Neural crest cell (in vitro differentiated cells): Measurements from ENCODE around the gene CFAP61. TPM values are rescaled to one million over a fixed set of nuclear protein-coding genes. Genes with fewer than 3 reads are reported as not detected.

Source experiments
- DNase-seq: peaks from one replicate; pipeline ENCODE4 v3.0.0; 2021; ENCODE audit warnings: low read depth, mixed read lengths, low spot score
- H3K27ac Mint-ChIP-seq: one replicate; pipeline ENCODE4 v1.8.0; 2021; ENCODE audit warnings: mild to moderate bottlenecking, mixed read lengths; ENCODE audit not compliant: unreplicated experiment
- H3K27me3 Mint-ChIP-seq: 2 replicates; pipeline ENCODE4 v1.8.0; 2021; ENCODE audit warnings: low read depth, mild to moderate bottlenecking, mixed read lengths
- H3K36me3 Mint-ChIP-seq: 2 replicates; pipeline ENCODE4 v1.8.0; 2021; ENCODE audit warnings: low read depth, mild to moderate bottlenecking, mixed read lengths
- H3K4me1 Mint-ChIP-seq: 2 replicates; pipeline ENCODE4 v1.8.0; 2021; ENCODE audit warnings: mixed read lengths
- H3K4me3 Mint-ChIP-seq: one replicate; pipeline ENCODE4 v1.8.0; 2021; ENCODE audit warnings: mild to moderate bottlenecking, mixed read lengths
- H3K9me3 Mint-ChIP-seq: 2 replicates; pipeline ENCODE4 v1.8.0; 2021; ENCODE audit warnings: mixed read lengths
- CTCF ChIP-seq: fragments of 200-600 bp; sonication (generic); conservative IDR thresholded peaks from 2 replicates; pipeline ENCODE4 v1.5.0; 2021; ENCODE audit warnings: antibody characterized with exemption, mild to moderate bottlenecking
- total RNA-seq: library from RNA; stranded (reverse); gene quantifications from 2 replicates; pipeline ENCODE4 v1.2.1, GENCODE V29; 2021

The CFAP61 gene
- total RNA-seq, 1 donor from 2014 or later = 1.9 TPM

GRCh38 chr20:20393207-20394120 is 341.1 kb downstream of the CFAP61 start:
- H3K27me3 Mint-ChIP-seq = peaks cover 80% of the 10 kb centered on the region
- H3K4me1 Mint-ChIP-seq = peaks cover 42% of the 10 kb centered on the region
- H3K36me3 Mint-ChIP-seq = peaks cover 4% of the 10 kb centered on the region
- H3K4me3 Mint-ChIP-seq = no peak overlapping the region
- no peak for DNase-seq
- H3K27ac Mint-ChIP-seq = no peak overlapping the region
- H3K9me3 Mint-ChIP-seq = no peaks in the 10 kb centered on the region
- TF ChIP-seq CTCF = no peak

GRCh38 chr20:20395087-20395486 is 342.8 kb downstream of the CFAP61 start:
- Mint-ChIP-seq H3K27ac (no peak overlapping the region), H3K4me3 (no peak overlapping the region), H3K36me3 (peaks cover 9% of the 10 kb centered on the region), H3K4me1 (peaks cover 42% of the 10 kb centered on the region), H3K27me3 (peaks cover 90% of the 10 kb centered on the region), H3K9me3 (no peaks in the 10 kb centered on the region)
- DNase-seq = no peak
- TF ChIP-seq CTCF = no peak

- Mint-ChIP-seq H3K27me3 (peaks cover 93% of the 10 kb centered on the region), H3K4me3 (peak overlapping the region; percentile 53), H3K27ac (peak overlapping the region; percentile 93), H3K4me1 (peaks cover 42% of the 10 kb centered on the region), H3K36me3 (peaks cover 5% of the 10 kb centered on the region), H3K9me3 (no peaks in the 10 kb centered on the region)
- no peak for TF ChIP-seq CTCF
- DNase-seq = peak; percentile 31
Observed at GRCh38 chr20:20395903-20396568, 343.7 kb downstream of the CFAP61 start.

GRCh38 chr20:20396794-20397193 is 344.5 kb downstream of the CFAP61 start:
- H3K4me3 Mint-ChIP-seq = peak overlapping the region; percentile 4
- peaks cover 42% of the 10 kb centered on the region for H3K4me1 Mint-ChIP-seq
- DNase-seq = no peak

GRCh38 chr20:20398123-20398522 is 345.8 kb downstream of the CFAP61 start:
- peak overlapping the region; percentile 81 for H3K27ac Mint-ChIP-seq
- no peak for TF ChIP-seq CTCF
- no peak for DNase-seq
- peaks cover 34% of the 10 kb centered on the region for H3K4me1 Mint-ChIP-seq
- H3K4me3 Mint-ChIP-seq = peak overlapping the region; percentile 47
- peaks cover 87% of the 10 kb centered on the region for H3K27me3 Mint-ChIP-seq
- H3K9me3 Mint-ChIP-seq = no peaks in the 10 kb centered on the region
- H3K36me3 Mint-ChIP-seq = peaks cover 5% of the 10 kb centered on the region

More at GRCh38 chr20:20396794-20397193, 344.5 kb downstream of the CFAP61 start:
- Mint-ChIP-seq H3K27ac (peak overlapping the region; percentile 93), H3K36me3 (peaks cover 5% of the 10 kb centered on the region), H3K9me3 (no peaks in the 10 kb centered on the region), H3K27me3 (peaks cover 92% of the 10 kb centered on the region)
- TF ChIP-seq CTCF = no peak
